Panc1 (cell line): ENCODE results near the gene ZNF79. TPM values are rescaled to one million over a fixed set of nuclear protein-coding genes. Genes with fewer than 3 reads are reported as not detected.

Experiments
- ATAC-seq: fragments of 200-7000 bp; cut with Tn5 transposase; 2 replicates; pipeline ENCODE4 v1.9.1; 2020; ENCODE audit warnings: mild to moderate bottlenecking, moderate library complexity
- BruUV-seq: library from RNA; stranded (reverse); fragments of 400-500 nt; replicated peaks from 2 replicates; lab custom pipeline; 2021; lab: Mats Ljungman, UMichigan
- CTCF ChIA-PET: fragments of 300-600 bp; sonication (Branson Sonifier 250); formaldehyde crosslinking; loops from one replicate; lab custom pipeline; 2022; ENCODE audit warnings: antibody characterized with exemption; lab: Charles Lee
- POLR2A ChIA-PET: fragments of 300-600 bp; sonication (Branson Sonifier 250); formaldehyde crosslinking; loops from one replicate; lab custom pipeline; 2022; ENCODE audit warnings: antibody characterized with exemption; lab: Charles Lee
- DNase-seq: peaks from one replicate; pipeline ENCODE4 v3.0.0-alpha.2; 2010; ENCODE audit warnings: low read depth, low spot score
- H3K27ac ChIP-seq: 2 replicates; pipeline ENCODE4 v1.5.1; 2011; ENCODE audit warnings: mild to moderate bottlenecking, low read length, inconsistent platforms
- H3K27me3 ChIP-seq: fragments of 200-500 bp; sonication (Bioruptor generic); 2 replicates; pipeline ENCODE4 v1.6.0; 2014; ENCODE audit warnings: low read length, inconsistent platforms; ENCODE audit not compliant: control insufficient read depth, insufficient read depth
- H3K36me3 ChIP-seq: fragments of 200-500 bp; sonication (Bioruptor generic); 2 replicates; pipeline ENCODE4 v1.5.1; 2014; ENCODE audit warnings: inconsistent platforms, mild to moderate bottlenecking, low read length, moderate library complexity; ENCODE audit not compliant: control insufficient read depth, insufficient read depth
- H3K4me1 ChIP-seq: 2 replicates; pipeline ENCODE4 v1.5.1; 2011; ENCODE audit warnings: inconsistent platforms, mild to moderate bottlenecking, low read length, moderate library complexity; ENCODE audit not compliant: control insufficient read depth, insufficient read depth
- H3K4me3 ChIP-seq, 2 experiments: 2 replicates each; pipeline ENCODE4 v1.5.1; 2011 to 2012; ENCODE audit warnings: low read depth in 2 of 2, low read length in 2 of 2, mild to moderate bottlenecking in 2 of 2, inconsistent platforms in 1 of 2, moderate library complexity in 1 of 2
- H3K9me3 ChIP-seq: fragments of 200-500 bp; sonication (Bioruptor generic); 2 replicates; pipeline ENCODE4 v1.5.1; 2014; ENCODE audit warnings: low read depth, mild to moderate bottlenecking, inconsistent platforms, low read length, moderate library complexity; ENCODE audit not compliant: control insufficient read depth, insufficient read depth
- CTCF ChIP-seq: fragments of 450-650 bp; IDR thresholded peaks from 2 replicates; pipeline ENCODE4 v1.5.1; 2017; ENCODE audit warnings: mild to moderate bottlenecking
- POLR2AphosphoS5 ChIP-seq: IDR thresholded peaks from 2 replicates; pipeline ENCODE4 v1.6.1; 2012; ENCODE audit warnings: mild to moderate bottlenecking, low read depth, low read length, moderate library complexity
- REST ChIP-seq, 2 experiments: IDR thresholded peaks; 2 replicates each; pipeline ENCODE4 v1.6.1; 2011 to 2012; ENCODE audit warnings: low read depth in 2 of 2, control low read depth in 1 of 2, low read length in 1 of 2, mild to moderate bottlenecking in 1 of 2, moderate library complexity in 1 of 2; ENCODE audit not compliant: insufficient read depth in 1 of 2
- SIN3A ChIP-seq: IDR thresholded peaks from 2 replicates; pipeline ENCODE4 v1.6.1; 2012; ENCODE audit warnings: low read depth, mild to moderate bottlenecking, low read length, moderate library complexity, borderline replicate concordance; ENCODE audit not compliant: insufficient read depth
- TCF7L2 ChIP-seq: IDR thresholded peaks from 2 replicates; pipeline ENCODE4 v1.6.1; 2011; ENCODE audit warnings: mild to moderate bottlenecking, low read depth, low read length, inconsistent platforms
- in situ Hi-C: cut with HindIII; loops from 2 replicates; pipeline ENCODE4 v1.10.0; 2016; ENCODE audit warnings: low sequenced_read_pairs, low pct_unique_long_range_greater_than_20kb
- intact Hi-C: fragments of 100-400 bp; cut with micrococcal nuclease; formaldehyde crosslinking; loops from one replicate; pipeline ENCODE4 v1.10.0; 2022; ENCODE audit not compliant: unreplicated experiment
- total RNA-seq: library from RNA; stranded (reverse); gene quantifications from one replicate; pipeline ENCODE4 v1.2.1, GENCODE V29; 2021; ENCODE audit not compliant: unreplicated experiment

ZNF79 gene
- total RNA-seq, 1 experiment from 2014 or later: 5.4 TPM

GRCh38 chr9:127447416-127448111, 23.4 kb downstream of the ZNF79 start:
- in situ Hi-C loops (no loop called here), intact Hi-C loops (no loop called here)
- no peak overlapping the region for H3K4me3 ChIP-seq
- no peaks in the 10 kb centered on the region for H3K27me3 ChIP-seq
- peaks cover 5% of the 10 kb centered on the region; the same call in 1 of the 2 replicates for H3K9me3 ChIP-seq
- ChIA-PET POLR2A (no interaction called here), CTCF (no interaction called here)
- ATAC-seq (no peak), DNase-seq (no peak)
- H3K4me1 ChIP-seq: peaks cover 17% of the 10 kb centered on the region
- BruUV-seq: no TSS peak
- TF ChIP-seq REST (IDR thresholded peaks at IDR 0.05; ENCODE audit: insufficient read depth in 1 of 2, low read depth in 2 of 2, low read length in 1 of 2) (no peak), TCF7L2 (no peak), POLR2AphosphoS5 (no peak), CTCF (no peak), SIN3A (no peak)
- peaks cover 25% of the 10 kb centered on the region for H3K36me3 ChIP-seq
- no peak overlapping the region; the same call in 1 of the 2 replicates for H3K27ac ChIP-seq

GRCh38 chr9:127448112-127448805, 24.1 kb downstream of the ZNF79 start:
- Histone ChIP-seq H3K4me3 (peak overlapping the region; percentile 90 to 91), H3K9me3 (peaks cover 5% of the 10 kb centered on the region; the same call in 1 of the 2 replicates), H3K27ac (peak overlapping the region; percentile 93), H3K4me1 (peaks cover 20% of the 10 kb centered on the region), H3K36me3 (peaks cover 25% of the 10 kb centered on the region), H3K27me3 (no peaks in the 10 kb centered on the region)
- no peak for ATAC-seq
- ChIA-PET POLR2A (no interaction called here), CTCF (no interaction called here)
- in situ Hi-C loops: no loop called here
- BruUV-seq: no TSS peak
- no peak for DNase-seq
- TF ChIP-seq SIN3A (no peak), POLR2AphosphoS5 (peak; percentile 31)
- intact Hi-C loops: no loop called here
